ENCODE results near the gene CCDC186. TPM values are rescaled to one million over a fixed set of nuclear protein-coding genes. Genes with fewer than 3 reads are reported as not detected.

CCDC186 gene
- total RNA-seq, 1 experiment from 2014 or later, result 26.3 TPM

- no peaks in the 10 kb centered on the region for H3K36me3 ChIP-seq (ENCODE audit: control insufficient read depth, insufficient read depth, low read length)
- Mint-ChIP-seq H3K27ac (ENCODE audit: unreplicated experiment) (no peak overlapping the region), H3K4me3 (ENCODE audit: unreplicated experiment) (no peak overlapping the region), H3K36me3 (ENCODE audit: insufficient read depth, unreplicated experiment) (no peaks in the 10 kb centered on the region), H3K27me3 (ENCODE audit: insufficient read depth, unreplicated experiment) (peaks cover 6% of the 10 kb centered on the region), H3K4me1 (ENCODE audit: low read depth, unreplicated experiment) (no peaks in the 10 kb centered on the region), H3K9me3 (ENCODE audit: unreplicated experiment) (no peaks in the 10 kb centered on the region)
- intact Hi-C loops (cut with micrococcal nuclease; ENCODE audit: unreplicated experiment), result no loop called here
- BruUV-seq (replicated peaks), result no TSS peak
- H3K4me1 ChIP-seq, result no peaks in the 10 kb centered on the region
- H3K4me3 ChIP-seq (ENCODE audit: low read depth, low read length), result no peak overlapping the region
- DNase-seq, result no peak
- ChIA-PET CTCF (no interaction called here), POLR2A (no interaction called here)
- TF ChIP-seq CTCF (IDR thresholded peaks at IDR 0.05; ENCODE audit: insufficient read depth in 1 of 2, low read depth in 1 of 2, low read length in 1 of 2, severe bottlenecking in 1 of 2, unreplicated experiment in 1 of 2), result no peak
- H3K9me3 ChIP-seq, result no peaks in the 10 kb centered on the region
- H3K27me3 ChIP-seq (replicated peaks; ENCODE audit: control insufficient read depth, insufficient read depth, low read length), result no peaks in the 10 kb centered on the region
These were observed 46.3 kb upstream of the CCDC186 start for GRCh38 chr10:114220281-114220680.

GRCh38 chr10:114215033-114215432, 41.0 kb upstream of the CCDC186 start:
- Mint-ChIP-seq H3K9me3 (ENCODE audit: unreplicated experiment) (no peaks in the 10 kb centered on the region), H3K27ac (ENCODE audit: unreplicated experiment) (no peak overlapping the region), H3K4me3 (ENCODE audit: unreplicated experiment) (no peak overlapping the region), H3K27me3 (ENCODE audit: insufficient read depth, unreplicated experiment) (no peaks in the 10 kb centered on the region), H3K4me1 (ENCODE audit: low read depth, unreplicated experiment) (no peaks in the 10 kb centered on the region), H3K36me3 (ENCODE audit: insufficient read depth, unreplicated experiment) (no peaks in the 10 kb centered on the region)
- Histone ChIP-seq H3K36me3 (ENCODE audit: control insufficient read depth, insufficient read depth, low read length) (no peaks in the 10 kb centered on the region), H3K4me3 (ENCODE audit: low read depth, low read length) (no peak overlapping the region), H3K4me1 (no peaks in the 10 kb centered on the region), H3K27me3 (replicated peaks; ENCODE audit: control insufficient read depth, insufficient read depth, low read length) (no peaks in the 10 kb centered on the region), H3K9me3 (no peaks in the 10 kb centered on the region)
- TF ChIP-seq CTCF (IDR thresholded peaks at IDR 0.05; ENCODE audit: insufficient read depth in 1 of 2, low read depth in 1 of 2, low read length in 1 of 2, severe bottlenecking in 1 of 2, unreplicated experiment in 1 of 2), result no peak
- intact Hi-C loops (cut with micrococcal nuclease; ENCODE audit: unreplicated experiment), result no loop called here
- ChIA-PET CTCF (no interaction called here), POLR2A (no interaction called here)
- no peak for DNase-seq
- no TSS peak for BruUV-seq (replicated peaks)

DNA sequence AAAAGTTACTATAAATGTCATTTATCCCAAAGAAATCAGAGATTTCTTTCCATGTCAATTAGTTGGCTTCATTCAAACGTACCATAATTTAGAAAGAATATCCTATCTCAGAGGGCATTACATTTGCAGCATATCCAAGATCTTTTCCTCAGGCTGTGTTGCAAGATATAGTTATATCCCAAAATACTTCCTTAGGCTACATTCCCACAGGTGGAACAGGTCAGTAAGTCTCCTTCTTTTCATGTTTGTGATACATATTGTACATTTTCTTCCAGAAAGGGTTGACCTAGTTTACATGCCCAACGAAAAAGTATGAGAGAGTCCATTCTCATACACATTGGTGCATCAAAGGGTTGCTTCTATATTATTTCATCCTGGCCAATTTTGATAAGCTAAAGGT, 38.1 kb upstream of the CCDC186 start:
- TF ChIP-seq CTCF (IDR thresholded peaks at IDR 0.05; ENCODE audit: insufficient read depth in 1 of 2, low read depth in 1 of 2, low read length in 1 of 2, severe bottlenecking in 1 of 2, unreplicated experiment in 1 of 2), result no peak
- Histone ChIP-seq H3K4me1 (peaks cover 14% of the 10 kb centered on the region), H3K36me3 (ENCODE audit: control insufficient read depth, insufficient read depth, low read length) (no peaks in the 10 kb centered on the region), H3K9me3 (no peaks in the 10 kb centered on the region), H3K4me3 (ENCODE audit: low read depth, low read length) (no peak overlapping the region), H3K27me3 (replicated peaks; ENCODE audit: control insufficient read depth, insufficient read depth, low read length) (no peaks in the 10 kb centered on the region)
- Mint-ChIP-seq H3K4me1 (ENCODE audit: low read depth, unreplicated experiment) (no peaks in the 10 kb centered on the region), H3K36me3 (ENCODE audit: insufficient read depth, unreplicated experiment) (no peaks in the 10 kb centered on the region), H3K27me3 (ENCODE audit: insufficient read depth, unreplicated experiment) (no peaks in the 10 kb centered on the region), H3K9me3 (ENCODE audit: unreplicated experiment) (no peaks in the 10 kb centered on the region), H3K27ac (ENCODE audit: unreplicated experiment) (no peak overlapping the region), H3K4me3 (ENCODE audit: unreplicated experiment) (no peak overlapping the region)
- CTCF ChIA-PET, result no interaction called here
- BruUV-seq (replicated peaks), result no TSS peak
- no peak for DNase-seq
- POLR2A ChIA-PET, result no interaction called here
- intact Hi-C loops (cut with micrococcal nuclease; ENCODE audit: unreplicated experiment), result no loop called here
